Fibroblast of villous mesenchyme (primary cell): Measurements from ENCODE around the gene NF1. TPM values are rescaled to one million over a fixed set of nuclear protein-coding genes. Genes with fewer than 3 reads are reported as not detected.
"Not testable (repeated sequence)": the region's sequence is repeated elsewhere in the genome, so short reads cannot be mapped to it uniquely, and the experiment has no call there.

Experiments used
- DNase-seq: peaks from one replicate; pipeline ENCODE4 v3.0.0-alpha.2; 2010; ENCODE audit warnings: low read depth
- H3K4me3 ChIP-seq: 2 replicates; pipeline ENCODE4 v1.5.1; 2011; ENCODE audit warnings: low read depth, mild to moderate bottlenecking, low read length
- total RNA-seq: library from RNA; depleted of rRNA; stranded (reverse); fragments of >200 nt; gene quantifications from 2 replicates; pipeline ENCODE4 v1.2.3, GENCODE V29; 2012
- TF ChIP-seq, protein P1 (sequence below): IDR thresholded peaks from 2 replicates; pipeline ENCODE4 v1.5.1; 2012; ENCODE audit warnings: low read depth, mild to moderate bottlenecking, low read length; ENCODE audit not compliant: insufficient read depth

The NF1 gene
- total RNA-seq, 1 donor, result 82.5 TPM

DNA sequence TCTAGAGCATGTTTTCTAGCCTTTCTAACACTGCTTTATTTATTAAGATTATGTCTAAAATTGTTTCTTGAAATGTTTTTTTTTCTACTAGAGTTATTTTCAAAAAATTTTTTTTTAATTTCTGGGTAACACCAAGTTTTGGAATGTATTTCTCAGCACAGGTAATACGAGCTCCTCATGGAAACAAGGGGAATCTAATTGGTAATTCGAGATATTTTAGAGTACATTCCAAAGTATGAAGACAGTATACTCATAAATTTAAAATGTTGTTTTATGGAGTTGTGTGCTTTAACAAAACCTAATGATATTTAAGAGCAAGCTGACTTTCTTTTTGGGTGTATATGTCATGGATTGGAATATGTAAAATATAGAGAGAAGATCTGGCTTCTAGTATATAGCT lies 159.9 kb downstream of the NF1 start:
- no peak for DNase-seq
- TF ChIP-seq, protein P1, sequence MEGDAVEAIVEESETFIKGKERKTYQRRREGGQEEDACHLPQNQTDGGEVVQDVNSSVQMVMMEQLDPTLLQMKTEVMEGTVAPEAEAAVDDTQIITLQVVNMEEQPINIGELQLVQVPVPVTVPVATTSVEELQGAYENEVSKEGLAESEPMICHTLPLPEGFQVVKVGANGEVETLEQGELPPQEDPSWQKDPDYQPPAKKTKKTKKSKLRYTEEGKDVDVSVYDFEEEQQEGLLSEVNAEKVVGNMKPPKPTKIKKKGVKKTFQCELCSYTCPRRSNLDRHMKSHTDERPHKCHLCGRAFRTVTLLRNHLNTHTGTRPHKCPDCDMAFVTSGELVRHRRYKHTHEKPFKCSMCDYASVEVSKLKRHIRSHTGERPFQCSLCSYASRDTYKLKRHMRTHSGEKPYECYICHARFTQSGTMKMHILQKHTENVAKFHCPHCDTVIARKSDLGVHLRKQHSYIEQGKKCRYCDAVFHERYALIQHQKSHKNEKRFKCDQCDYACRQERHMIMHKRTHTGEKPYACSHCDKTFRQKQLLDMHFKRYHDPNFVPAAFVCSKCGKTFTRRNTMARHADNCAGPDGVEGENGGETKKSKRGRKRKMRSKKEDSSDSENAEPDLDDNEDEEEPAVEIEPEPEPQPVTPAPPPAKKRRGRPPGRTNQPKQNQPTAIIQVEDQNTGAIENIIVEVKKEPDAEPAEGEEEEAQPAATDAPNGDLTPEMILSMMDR, result no peak
- no peak overlapping the region for H3K4me3 ChIP-seq

DNA sequence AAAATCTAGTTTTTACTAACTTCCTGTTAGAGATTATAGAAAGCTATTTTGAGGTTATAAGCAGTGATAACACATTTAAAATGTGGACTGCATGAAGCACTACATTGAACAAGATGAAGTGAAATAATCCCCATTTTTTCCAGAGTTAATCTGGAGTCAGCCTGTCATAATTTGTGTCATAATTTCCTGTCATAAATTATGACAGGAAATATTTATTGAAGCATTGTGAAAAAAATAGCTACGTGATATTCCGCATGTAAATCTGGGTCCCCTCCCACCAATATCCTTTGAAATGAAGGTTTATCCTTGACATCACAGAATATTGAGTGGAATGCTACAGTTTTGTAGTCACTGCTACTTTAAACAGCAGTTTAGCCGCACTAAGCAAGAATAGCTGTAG lies 162.2 kb downstream of the NF1 start:
- no peak overlapping the region for H3K4me3 ChIP-seq
- no peak for DNase-seq
- TF ChIP-seq, protein P1, result no peak

DNA sequence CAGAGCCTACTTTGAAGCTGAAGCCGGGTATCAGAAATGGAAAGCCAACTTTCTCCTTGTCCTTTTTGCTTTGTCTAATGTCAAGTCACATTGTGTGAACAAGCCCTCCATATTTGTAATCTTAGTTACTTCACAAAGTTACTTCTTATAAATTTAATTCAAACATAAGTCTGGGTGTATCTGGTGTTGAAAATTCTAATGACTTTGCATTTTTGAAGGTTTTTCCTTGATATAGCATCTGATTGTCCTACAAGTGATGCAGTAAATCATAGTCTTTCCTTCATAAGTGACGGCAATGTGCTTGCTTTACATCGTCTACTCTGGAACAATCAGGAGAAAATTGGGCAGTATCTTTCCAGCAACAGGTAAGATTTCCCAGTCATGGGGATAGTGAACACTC lies 165.4 kb downstream of the NF1 start:
- no peak overlapping the region for H3K4me3 ChIP-seq
- DNase-seq, result no peak
- TF ChIP-seq, protein P1, result no peak

DNA sequence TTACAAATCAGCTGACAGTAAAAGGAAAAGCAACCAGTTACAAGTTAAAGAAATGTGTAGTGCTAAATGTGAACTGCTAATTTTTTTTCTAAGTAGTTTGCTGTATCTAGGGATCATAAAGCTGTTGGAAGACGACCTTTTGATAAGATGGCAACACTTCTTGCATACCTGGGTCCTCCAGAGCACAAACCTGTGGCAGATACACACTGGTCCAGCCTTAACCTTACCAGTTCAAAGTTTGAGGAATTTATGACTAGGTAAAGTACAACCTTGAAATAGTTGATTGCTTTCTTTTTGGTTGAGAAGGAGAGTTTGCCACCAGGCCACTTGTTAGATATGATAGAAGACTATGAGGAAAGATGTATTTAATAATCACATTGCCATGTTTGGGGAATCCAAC lies 166.8 kb downstream of the NF1 start:
- H3K4me3 ChIP-seq, result no peak overlapping the region
- no peak for DNase-seq
- TF ChIP-seq, protein P1, result no peak

DNA sequence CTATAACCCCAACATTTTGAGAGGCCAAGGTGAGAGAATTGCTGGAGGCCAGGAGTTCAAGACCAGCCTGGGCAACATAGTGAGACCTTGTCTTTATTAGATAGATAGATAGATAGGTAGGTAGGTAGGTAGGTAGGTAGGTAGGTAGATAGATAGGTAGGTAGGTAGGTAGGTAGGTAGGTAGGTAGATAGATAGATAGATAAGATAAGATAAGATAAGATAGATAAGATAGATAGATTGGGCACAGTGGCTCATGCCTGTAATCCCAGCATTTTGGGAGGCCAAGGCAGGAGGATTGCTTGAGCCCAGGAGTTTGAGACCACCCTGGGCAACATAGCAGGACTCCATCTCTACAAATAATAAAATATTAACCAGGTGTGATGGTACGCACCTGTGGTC lies 168.1 kb downstream of the NF1 start:
- not testable (repeated sequence) for DNase-seq, H3K4me3 ChIP-seq

DNA sequence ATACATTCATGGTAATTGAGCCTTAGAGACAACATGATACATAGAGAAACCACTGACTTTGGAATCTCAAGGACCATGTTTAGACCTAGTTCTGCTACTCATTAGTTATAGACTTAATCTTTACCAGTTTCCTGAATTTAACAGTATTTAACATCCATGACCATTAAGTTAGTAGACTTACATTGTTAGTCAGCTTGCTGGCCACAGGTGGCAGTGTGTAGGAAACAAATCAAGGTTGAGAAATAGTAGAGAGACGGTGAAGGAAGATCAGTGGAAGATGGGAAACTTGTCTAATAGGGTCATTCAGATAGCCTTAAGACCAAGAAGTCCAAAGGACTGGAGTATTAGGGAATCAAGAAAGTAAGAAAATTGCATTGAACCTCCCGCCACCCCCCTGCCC lies 171.3 kb downstream of the NF1 start:
- no peak overlapping the region for H3K4me3 ChIP-seq
- TF ChIP-seq, protein P1, result peak; percentile 32
- DNase-seq, result no peak

DNA sequence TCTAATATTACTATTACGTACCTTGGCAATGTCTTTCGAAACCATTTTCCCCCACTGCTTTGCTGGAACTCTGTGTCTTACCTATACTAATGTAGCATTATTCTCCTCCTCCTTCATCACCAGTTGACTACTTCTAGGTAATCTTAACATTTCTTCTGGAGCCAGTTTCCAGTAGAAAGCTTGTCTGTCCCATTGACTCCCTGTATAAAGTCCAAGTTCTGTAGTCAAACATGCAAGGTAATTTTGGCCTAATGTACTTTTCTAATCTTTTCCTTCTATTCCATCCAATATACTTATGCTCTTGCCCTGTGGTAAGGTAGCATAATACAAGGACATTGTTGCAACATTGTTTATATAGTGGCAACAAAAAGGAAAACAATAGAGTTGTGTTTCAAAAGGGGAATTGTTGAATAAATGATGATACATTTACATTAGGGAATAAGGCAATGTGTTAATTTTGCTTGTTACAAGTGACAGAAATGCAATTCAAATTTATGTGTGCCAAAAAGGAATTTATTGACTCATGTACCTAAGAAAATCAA lies 174.3 kb downstream of the NF1 start:
- DNase-seq, result no peak
- H3K4me3 ChIP-seq, result no peak overlapping the region
- TF ChIP-seq, protein P1, result no peak
